Measurements from ENCODE around the gene KANSL1. TPM values are rescaled to one million over a fixed set of nuclear protein-coding genes. Genes with fewer than 3 reads are reported as not detected.

KANSL1 gene
- total and polyA plus RNA-seq, 12 donors = 23.2 to 81.2 (median 58.0) TPM

DNA sequence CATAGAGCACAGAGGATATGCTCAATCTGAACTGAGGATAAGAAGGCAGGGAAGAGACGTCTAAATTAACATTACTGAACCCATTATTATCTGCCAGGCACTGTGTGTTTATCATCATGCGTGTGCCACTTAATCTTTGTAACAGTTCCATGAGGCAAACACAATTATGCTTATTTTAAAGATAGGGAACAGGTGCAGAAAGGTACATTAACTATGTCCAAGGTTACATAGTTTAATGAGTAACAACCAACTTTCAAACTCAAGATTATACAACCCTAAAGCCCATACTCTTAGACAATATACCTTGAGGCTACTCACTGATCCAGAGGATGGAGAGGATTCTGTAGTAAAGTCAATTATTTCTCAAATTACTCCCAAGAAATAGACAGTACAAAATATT is 151.0 kb downstream of the KANSL1 start:
- TF ChIP-seq, protein P1, sequence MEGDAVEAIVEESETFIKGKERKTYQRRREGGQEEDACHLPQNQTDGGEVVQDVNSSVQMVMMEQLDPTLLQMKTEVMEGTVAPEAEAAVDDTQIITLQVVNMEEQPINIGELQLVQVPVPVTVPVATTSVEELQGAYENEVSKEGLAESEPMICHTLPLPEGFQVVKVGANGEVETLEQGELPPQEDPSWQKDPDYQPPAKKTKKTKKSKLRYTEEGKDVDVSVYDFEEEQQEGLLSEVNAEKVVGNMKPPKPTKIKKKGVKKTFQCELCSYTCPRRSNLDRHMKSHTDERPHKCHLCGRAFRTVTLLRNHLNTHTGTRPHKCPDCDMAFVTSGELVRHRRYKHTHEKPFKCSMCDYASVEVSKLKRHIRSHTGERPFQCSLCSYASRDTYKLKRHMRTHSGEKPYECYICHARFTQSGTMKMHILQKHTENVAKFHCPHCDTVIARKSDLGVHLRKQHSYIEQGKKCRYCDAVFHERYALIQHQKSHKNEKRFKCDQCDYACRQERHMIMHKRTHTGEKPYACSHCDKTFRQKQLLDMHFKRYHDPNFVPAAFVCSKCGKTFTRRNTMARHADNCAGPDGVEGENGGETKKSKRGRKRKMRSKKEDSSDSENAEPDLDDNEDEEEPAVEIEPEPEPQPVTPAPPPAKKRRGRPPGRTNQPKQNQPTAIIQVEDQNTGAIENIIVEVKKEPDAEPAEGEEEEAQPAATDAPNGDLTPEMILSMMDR (IDR thresholded peaks at IDR 0.05) = no peak
- TF ChIP-seq POLR2A (IDR thresholded peaks at IDR 0.05) = no peak
- Histone ChIP-seq H3K4me1 (replicated peaks in 1 of 2) (peaks cover 14 to 36% of the 10 kb centered on the region in 2 donors), H3K9me3 (replicated peaks in 1 of 3) (no peaks in the 10 kb centered on the region), H3K4me3 (no peak overlapping the region), H3K36me3 (replicated peaks in 1 of 2) (peaks cover 0 to 43% of the 10 kb centered on the region in 2 donors), H3K27ac (no peak overlapping the region), H3K27me3 (no peaks in the 10 kb centered on the region)
- 76 to 85% (median 81%) methylated on average over 2 of the region's 2 CpGs for WGBS, 4 donors
- no peak for DNase-seq
- intact Hi-C loops (cut with DNase I) = loop anchor here in 1 of 2 donors (5.0 kb wide), 2 partner anchors 40 to 170 kb away; no protein-coding TSS in a partner anchor

DNA sequence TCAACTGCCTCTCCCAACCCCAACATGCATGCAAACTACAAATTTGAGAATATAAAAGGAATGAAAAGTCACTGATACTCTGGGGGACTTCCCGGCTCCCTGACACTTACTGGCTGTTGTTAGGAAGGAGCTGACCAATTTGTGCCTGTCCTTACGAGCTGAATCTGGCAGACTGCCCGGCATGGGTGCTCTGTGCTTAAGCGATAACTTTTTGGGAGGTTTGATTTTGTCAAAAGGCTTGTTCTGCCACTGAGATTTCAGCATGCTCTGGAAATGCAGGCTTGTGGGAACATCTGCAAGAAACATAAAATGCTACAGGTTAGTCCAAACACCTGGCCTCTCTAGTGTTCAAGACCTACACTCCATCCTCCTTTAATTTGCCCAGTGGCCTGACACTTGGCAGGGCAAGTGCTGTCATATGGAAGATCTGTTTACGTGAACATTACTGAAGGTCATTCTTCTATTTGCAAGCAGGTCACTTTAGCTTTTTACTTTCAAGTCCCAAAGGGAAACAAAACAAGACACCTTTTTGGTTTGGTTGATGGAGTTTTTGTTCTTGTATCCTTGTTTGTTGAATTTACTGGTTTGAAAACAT is 153.5 kb downstream of the KANSL1 start:
- Histone ChIP-seq H3K9me3 (replicated peaks in 1 of 3) (no peaks in the 10 kb centered on the region), H3K27ac (peak overlapping the region in 3 of 5 donors; percentile 7 to 54 (median 10)), H3K36me3 (replicated peaks in 1 of 2) (peaks cover 0 to 57% of the 10 kb centered on the region in 2 donors), H3K27me3 (no peaks in the 10 kb centered on the region), H3K4me3 (no peak overlapping the region), H3K4me1 (replicated peaks in 1 of 2) (peaks cover 14 to 17% of the 10 kb centered on the region in 2 donors)
- DNase-seq = peak; percentile 63 to 82 (median 78)
- intact Hi-C loops (cut with DNase I) = loop anchor here in 1 of 2 donors (5.0 kb wide), 2 partner anchors 37 to 173 kb away; no protein-coding TSS in a partner anchor
- WGBS, 4 donors = 27 to 41% (median 33%) methylated on average over 5 of the region's 5 CpGs
- no peak for TF ChIP-seq POLR2A (IDR thresholded peaks at IDR 0.05)

DNA sequence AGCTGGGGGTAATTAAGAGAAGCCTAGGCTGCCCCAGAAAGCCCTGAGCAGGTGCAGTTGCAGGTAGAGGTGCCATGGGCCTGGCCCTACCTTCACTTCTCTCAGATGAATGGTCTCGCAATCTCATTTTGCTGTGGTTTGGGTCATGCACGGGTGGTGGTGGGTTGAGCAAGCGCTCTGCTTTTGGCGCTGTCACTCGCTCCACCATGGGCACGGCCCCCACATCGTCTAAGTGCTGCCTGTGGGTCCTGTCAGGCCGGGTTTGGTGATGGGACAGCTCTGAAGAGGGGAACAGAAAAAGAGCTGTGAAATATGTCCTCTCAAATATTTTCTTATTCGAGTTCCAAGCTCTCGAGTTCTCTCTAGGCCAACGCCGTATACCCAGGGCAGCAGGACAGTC is 154.3 kb downstream of the KANSL1 start:
- H3K9me3 ChIP-seq (replicated peaks in 1 of 3) = no peaks in the 10 kb centered on the region
- peaks cover 12 to 14% of the 10 kb centered on the region in 2 donors for H3K4me1 ChIP-seq (replicated peaks in 1 of 2)
- 85 to 94% (median 90%) methylated on average over 9 to 12 of the region's 12 CpGs for WGBS, 4 donors
- H3K4me3 ChIP-seq = no peak overlapping the region
- no peaks in the 10 kb centered on the region for H3K27me3 ChIP-seq
- peaks cover 0 to 65% of the 10 kb centered on the region in 2 donors for H3K36me3 ChIP-seq (replicated peaks in 1 of 2)
- intact Hi-C loops (cut with DNase I) = no loop called here
- no peak for TF ChIP-seq POLR2A (IDR thresholded peaks at IDR 0.05)
- DNase-seq = no peak
- peak overlapping the region in 2 of 5 donors; percentile 10 to 54 for H3K27ac ChIP-seq

DNA sequence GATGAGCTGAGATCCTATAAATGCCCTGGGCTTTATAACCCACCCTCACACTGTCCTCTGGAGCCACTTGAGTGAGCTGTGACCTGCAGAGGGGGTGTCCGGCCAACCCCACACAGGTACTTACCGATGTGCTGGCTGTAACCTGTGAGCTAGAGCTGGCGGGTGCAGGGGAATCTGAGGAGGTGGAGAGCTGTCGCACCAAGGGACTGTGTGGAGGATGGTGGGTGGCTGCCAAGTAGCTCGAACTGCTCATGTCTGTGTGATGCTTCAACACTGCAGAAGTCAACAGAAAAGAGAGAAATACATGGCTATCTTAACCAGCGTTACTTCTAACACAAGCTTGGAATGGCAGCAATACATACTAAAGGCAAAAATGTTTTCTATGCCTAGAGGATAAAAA is 154.8 kb downstream of the KANSL1 start:
- peaks cover 0 to 70% of the 10 kb centered on the region in 2 donors for H3K36me3 ChIP-seq (replicated peaks in 1 of 2)
- DNase-seq = no peak

DNA sequence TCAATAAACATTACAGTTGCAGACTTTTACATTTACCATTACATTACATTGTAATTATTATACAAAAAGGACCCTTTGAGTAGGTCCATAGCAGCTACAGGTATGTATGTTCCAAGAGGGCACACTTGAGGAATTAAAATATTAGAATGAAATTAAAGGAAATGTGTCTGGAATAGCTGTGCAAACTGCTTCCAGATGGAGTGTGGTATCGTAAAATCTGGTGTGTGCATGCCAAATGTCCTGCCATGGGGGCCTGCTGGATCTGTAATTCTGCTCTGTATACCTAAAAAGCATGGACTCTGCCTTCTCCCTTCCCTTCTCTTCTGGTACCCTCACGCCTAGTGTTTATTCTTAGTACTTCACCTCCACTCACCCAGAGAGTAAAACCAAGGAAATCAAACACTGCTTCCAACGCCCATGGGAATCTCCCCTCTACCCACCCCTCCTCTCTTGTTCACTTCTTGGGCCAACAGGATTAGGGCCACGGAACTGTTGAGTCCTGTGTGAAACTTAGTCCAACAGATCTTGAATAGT is 155.4 kb downstream of the KANSL1 start:
- peaks cover 0 to 70% of the 10 kb centered on the region in 2 donors for H3K36me3 ChIP-seq (replicated peaks in 1 of 2)
- intact Hi-C loops (cut with DNase I) = no loop called here
- H3K27me3 ChIP-seq = no peaks in the 10 kb centered on the region

More for the DNA sequence above, 154.8 kb downstream of the KANSL1 start:
- 87 to 95% (median 91%) methylated on average over 6 of the region's 6 CpGs for WGBS, 4 donors
- Histone ChIP-seq H3K9me3 (replicated peaks in 1 of 3) (no peaks in the 10 kb centered on the region), H3K4me1 (replicated peaks in 1 of 2) (peaks cover 9 to 14% of the 10 kb centered on the region in 2 donors), H3K27ac (no peak overlapping the region), H3K4me3 (no peak overlapping the region), H3K27me3 (no peaks in the 10 kb centered on the region)
- TF ChIP-seq, protein P1 (IDR thresholded peaks at IDR 0.05) = no peak
- TF ChIP-seq POLR2A (IDR thresholded peaks at IDR 0.05) = no peak
- intact Hi-C loops (cut with DNase I) = no loop called here

More for the DNA sequence above, 155.4 kb downstream of the KANSL1 start:
- TF ChIP-seq, protein P1 (IDR thresholded peaks at IDR 0.05) = no peak
- TF ChIP-seq POLR2A (IDR thresholded peaks at IDR 0.05) = no peak
- no peak for DNase-seq
- H3K4me3 ChIP-seq = no peak overlapping the region
- peaks cover 9 to 14% of the 10 kb centered on the region in 2 donors for H3K4me1 ChIP-seq (replicated peaks in 1 of 2)
- H3K9me3 ChIP-seq (replicated peaks in 1 of 3) = no peaks in the 10 kb centered on the region
- no peak overlapping the region for H3K27ac ChIP-seq
- 82 to 87% (median 86%) methylated on average over 4 of the region's 4 CpGs for WGBS, 4 donors
